ENCODE results near the gene TNIK.

DNA sequence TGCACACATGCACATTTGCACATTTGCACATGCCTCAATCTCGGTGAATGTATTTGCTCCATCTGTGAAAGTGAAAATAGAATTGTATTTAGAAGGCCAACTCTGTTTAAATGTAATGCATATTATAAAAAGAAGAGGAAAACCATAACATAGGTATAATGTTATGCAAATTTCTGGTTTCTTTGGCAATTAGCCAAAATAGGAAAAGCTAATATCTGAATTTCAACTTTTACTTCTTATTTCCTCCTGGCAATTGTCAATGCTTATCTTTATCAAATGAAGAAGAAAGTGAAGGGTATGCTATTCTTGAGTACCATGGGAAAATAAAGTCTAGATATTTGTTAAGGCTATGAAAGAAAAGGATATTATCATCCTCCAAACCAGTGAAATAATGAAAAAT lies 357.0 kb downstream of the TNIK start:
- TF ChIP-seq, protein P1, sequence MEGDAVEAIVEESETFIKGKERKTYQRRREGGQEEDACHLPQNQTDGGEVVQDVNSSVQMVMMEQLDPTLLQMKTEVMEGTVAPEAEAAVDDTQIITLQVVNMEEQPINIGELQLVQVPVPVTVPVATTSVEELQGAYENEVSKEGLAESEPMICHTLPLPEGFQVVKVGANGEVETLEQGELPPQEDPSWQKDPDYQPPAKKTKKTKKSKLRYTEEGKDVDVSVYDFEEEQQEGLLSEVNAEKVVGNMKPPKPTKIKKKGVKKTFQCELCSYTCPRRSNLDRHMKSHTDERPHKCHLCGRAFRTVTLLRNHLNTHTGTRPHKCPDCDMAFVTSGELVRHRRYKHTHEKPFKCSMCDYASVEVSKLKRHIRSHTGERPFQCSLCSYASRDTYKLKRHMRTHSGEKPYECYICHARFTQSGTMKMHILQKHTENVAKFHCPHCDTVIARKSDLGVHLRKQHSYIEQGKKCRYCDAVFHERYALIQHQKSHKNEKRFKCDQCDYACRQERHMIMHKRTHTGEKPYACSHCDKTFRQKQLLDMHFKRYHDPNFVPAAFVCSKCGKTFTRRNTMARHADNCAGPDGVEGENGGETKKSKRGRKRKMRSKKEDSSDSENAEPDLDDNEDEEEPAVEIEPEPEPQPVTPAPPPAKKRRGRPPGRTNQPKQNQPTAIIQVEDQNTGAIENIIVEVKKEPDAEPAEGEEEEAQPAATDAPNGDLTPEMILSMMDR (conservative IDR thresholded peaks at IDR 0.05) = no peak
- no peak for TF ChIP-seq ZFX (IDR thresholded peaks at IDR 0.05)
